BE2C (cell line): ENCODE measurements around the gene PGS1.

Source experiments
- DNase-seq: peaks from one replicate; pipeline ENCODE4 v3.0.0-alpha.2; 2020
- H3K27me3 ChIP-seq: fragments of 250-450 bp; sonication (Bioruptor Pico); 2 replicates; pipeline ENCODE4 v1.5.1; 2020; ENCODE audit warnings: mild to moderate bottlenecking
- H3K36me3 ChIP-seq: fragments of 250-450 bp; sonication (Bioruptor Pico); 2 replicates; pipeline ENCODE4 v1.5.1; 2020; ENCODE audit warnings: mild to moderate bottlenecking
- H3K4me1 ChIP-seq: fragments of 250-450 bp; sonication (Bioruptor Pico); 2 replicates; pipeline ENCODE4 v1.5.1; 2020
- H3K4me3 ChIP-seq: 2 replicates; pipeline ENCODE4 v1.5.1; 2011; ENCODE audit warnings: low read depth, low read length
- H3K9me3 ChIP-seq: fragments of 250-450 bp; sonication (Bioruptor Pico); 2 replicates; pipeline ENCODE4 v1.5.1; 2020
- TF ChIP-seq, protein P1 (sequence below): IDR thresholded peaks from 2 replicates; pipeline ENCODE4 v1.5.1; 2012; ENCODE audit warnings: mild to moderate bottlenecking, low read depth, low read length

Gene PGS1

DNA sequence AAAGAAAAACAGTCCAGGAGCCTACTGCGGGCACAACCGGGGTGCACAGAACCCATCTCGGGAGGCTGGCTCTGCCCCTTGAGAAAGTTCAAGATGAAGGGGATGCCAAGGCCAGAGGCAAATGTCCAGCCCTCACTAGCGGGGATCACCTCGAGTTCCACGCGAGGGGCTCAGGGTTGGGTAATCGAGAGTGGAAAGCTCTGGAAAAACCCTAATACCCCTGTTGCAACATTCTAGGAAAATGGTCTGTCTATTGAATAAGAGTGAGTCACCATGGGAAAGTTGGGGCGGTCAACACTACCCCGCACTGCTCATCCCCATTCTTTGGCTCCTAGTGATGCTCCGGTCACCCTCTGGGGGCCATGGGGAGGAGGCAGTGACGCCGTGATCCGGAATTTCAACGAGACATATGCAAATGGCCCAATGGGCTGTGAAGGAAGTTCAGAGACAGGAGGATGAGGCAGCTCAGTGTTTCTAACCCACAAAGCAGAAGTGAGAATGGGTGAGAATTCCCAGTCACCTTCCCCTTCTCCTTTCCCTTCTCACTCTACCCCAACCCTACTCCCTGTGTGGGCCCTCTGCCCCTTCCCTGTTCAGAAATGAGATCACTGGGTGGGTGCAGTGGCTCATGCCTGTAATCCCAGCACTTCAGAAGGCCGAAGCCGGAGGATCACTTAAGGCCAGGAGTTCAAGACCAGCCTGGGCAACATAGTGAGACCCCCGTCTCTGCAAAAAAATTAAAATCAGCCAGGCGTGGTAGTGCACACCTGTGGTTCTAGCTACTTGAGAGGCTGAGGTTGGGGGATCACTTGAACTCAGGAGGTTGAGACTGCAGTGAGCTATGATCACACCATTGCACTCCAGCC is 41.0 kb upstream of the PGS1 start:
- Histone ChIP-seq H3K4me3 (no peak overlapping the region), H3K36me3 (no peaks in the 10 kb centered on the region), H3K9me3 (no peaks in the 10 kb centered on the region), H3K27me3 (no peaks in the 10 kb centered on the region), H3K4me1 (no peaks in the 10 kb centered on the region)
- DNase-seq = no peak
- TF ChIP-seq, protein P1, sequence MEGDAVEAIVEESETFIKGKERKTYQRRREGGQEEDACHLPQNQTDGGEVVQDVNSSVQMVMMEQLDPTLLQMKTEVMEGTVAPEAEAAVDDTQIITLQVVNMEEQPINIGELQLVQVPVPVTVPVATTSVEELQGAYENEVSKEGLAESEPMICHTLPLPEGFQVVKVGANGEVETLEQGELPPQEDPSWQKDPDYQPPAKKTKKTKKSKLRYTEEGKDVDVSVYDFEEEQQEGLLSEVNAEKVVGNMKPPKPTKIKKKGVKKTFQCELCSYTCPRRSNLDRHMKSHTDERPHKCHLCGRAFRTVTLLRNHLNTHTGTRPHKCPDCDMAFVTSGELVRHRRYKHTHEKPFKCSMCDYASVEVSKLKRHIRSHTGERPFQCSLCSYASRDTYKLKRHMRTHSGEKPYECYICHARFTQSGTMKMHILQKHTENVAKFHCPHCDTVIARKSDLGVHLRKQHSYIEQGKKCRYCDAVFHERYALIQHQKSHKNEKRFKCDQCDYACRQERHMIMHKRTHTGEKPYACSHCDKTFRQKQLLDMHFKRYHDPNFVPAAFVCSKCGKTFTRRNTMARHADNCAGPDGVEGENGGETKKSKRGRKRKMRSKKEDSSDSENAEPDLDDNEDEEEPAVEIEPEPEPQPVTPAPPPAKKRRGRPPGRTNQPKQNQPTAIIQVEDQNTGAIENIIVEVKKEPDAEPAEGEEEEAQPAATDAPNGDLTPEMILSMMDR = no peak

DNA sequence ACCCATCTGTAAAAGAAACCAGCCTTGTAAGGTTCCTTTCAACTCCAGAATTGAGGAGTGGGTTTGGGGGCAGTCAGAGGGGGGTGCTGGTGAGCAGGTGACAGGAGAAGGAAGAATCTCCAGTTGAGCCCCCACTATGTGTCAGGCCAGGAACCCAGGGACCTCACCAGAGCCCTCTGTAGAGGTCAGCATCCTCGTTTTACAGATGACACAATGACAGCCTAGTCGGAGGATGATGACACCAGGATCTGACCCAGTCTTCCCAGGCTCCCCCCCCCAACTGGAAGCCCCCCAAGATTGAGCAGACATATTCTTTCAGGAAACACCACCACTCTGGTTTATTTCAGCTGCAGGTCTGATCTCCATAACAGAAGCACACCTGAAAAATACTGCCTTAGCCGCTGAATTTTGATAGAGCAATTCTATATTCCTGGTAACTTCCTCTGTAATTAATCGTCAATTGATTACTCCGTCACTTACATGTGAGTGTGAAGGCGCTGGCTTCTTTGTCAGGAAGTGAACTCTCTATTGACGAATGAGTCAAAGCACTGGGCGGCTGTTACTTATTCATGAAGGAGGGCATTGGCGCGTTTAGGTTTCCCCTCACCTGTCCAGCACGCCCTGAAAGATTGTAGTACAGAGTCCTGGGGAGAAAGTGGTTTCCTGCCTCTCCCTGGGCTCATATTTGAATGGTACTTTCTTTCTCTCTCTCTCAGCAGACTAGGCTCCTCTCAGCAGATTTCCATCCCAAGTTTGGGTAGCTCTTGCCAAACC is 39.8 kb upstream of the PGS1 start:
- H3K4me1 ChIP-seq = no peaks in the 10 kb centered on the region
- H3K4me3 ChIP-seq = no peak overlapping the region
- DNase-seq = no peak

DNA sequence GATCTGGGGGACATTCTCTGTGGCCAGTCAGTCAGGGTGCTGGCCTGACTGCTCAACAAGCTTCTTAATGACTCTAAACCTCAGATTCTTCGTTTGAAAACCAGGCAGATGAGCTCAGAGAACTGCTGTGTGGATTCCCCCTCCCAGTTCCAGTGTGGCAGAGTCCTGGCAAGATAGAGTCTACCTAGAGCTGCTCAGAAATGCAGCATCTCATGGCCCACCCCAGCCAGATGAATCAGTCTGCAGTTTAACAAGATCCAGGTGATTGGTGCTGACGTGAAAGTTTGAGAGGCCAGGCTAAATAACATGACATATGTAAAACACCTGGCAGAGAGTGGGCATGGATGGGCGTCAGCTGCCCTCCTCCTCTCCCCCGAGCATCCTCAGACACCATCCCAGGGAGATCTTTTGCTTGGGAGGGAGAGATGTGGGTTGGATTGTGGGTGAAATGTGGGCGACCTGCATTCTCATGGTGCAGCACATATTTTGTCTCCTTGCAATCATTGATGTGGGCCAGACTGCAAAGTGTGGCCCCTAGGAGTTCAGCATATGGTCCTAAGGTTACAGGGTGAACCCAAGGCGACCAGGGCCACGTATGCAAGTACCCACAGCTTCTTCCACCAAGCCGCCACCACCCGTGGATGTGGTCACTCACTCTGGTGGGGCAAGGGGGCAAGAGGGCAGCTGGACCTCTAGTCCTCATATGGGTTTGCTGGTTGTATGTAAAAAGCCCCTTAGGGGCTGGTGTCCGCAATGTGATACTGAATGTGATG is 38.1 kb upstream of the PGS1 start:
- DNase-seq = no peak
- TF ChIP-seq, protein P1 = no peak
- Histone ChIP-seq H3K4me1 (no peaks in the 10 kb centered on the region), H3K9me3 (no peaks in the 10 kb centered on the region), H3K27me3 (no peaks in the 10 kb centered on the region), H3K4me3 (no peak overlapping the region), H3K36me3 (no peaks in the 10 kb centered on the region)

More for the DNA sequence above, 39.8 kb upstream of the PGS1 start:
- TF ChIP-seq, protein P1 = no peak
- H3K9me3 ChIP-seq = no peaks in the 10 kb centered on the region
- H3K27me3 ChIP-seq = no peaks in the 10 kb centered on the region
- no peaks in the 10 kb centered on the region for H3K36me3 ChIP-seq

DNA sequence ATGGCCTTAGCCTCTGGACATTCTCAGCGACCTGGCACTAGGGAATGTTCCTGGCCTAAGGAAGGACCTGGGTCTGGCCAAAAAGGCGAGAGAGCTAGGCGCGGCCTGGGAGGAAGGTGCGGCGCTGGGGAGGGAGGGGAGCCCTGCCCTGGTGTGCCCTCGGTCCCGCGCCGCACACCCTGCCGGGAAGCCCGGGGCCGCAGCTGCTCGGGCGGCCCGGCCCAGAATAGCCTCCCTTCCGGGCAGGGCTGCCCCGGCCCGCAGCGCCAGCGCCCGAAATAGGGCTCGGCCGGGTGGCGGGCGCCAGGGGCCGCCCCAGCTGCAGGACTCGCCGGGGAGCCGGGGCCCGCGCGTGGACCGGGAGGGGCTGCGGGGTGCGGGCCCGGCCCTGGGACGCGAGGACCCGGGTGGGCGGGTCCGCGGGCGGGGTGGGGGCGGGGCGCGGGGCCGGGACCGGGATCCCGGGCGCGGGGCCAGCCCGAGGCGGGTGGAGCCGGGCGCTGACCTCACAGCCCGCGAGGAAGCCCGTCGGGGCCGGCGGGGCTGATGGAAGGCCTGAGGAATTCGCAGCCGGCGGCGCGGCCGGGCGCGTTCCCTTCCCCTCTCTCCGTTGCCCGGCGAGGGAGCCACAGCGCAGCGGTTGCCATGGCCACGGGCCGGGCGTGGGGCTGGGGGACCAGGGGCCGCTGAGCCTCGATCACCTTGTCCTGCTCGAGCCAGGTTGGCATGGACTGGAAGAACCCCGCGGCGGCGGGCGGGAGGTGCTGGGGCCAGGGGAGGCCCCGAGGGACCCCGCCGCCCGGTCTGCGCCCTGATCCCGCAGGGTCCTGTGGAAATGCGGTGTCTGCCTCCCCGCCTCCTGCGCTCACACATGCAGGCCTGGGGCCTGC is 36.6 kb upstream of the PGS1 start:
- Histone ChIP-seq H3K4me1 (no peaks in the 10 kb centered on the region), H3K9me3 (no peaks in the 10 kb centered on the region), H3K27me3 (no peaks in the 10 kb centered on the region), H3K36me3 (no peaks in the 10 kb centered on the region), H3K4me3 (peak overlapping the region; percentile 50)
- TF ChIP-seq, protein P1 = no peak
- peak; percentile 62 for DNase-seq

DNA sequence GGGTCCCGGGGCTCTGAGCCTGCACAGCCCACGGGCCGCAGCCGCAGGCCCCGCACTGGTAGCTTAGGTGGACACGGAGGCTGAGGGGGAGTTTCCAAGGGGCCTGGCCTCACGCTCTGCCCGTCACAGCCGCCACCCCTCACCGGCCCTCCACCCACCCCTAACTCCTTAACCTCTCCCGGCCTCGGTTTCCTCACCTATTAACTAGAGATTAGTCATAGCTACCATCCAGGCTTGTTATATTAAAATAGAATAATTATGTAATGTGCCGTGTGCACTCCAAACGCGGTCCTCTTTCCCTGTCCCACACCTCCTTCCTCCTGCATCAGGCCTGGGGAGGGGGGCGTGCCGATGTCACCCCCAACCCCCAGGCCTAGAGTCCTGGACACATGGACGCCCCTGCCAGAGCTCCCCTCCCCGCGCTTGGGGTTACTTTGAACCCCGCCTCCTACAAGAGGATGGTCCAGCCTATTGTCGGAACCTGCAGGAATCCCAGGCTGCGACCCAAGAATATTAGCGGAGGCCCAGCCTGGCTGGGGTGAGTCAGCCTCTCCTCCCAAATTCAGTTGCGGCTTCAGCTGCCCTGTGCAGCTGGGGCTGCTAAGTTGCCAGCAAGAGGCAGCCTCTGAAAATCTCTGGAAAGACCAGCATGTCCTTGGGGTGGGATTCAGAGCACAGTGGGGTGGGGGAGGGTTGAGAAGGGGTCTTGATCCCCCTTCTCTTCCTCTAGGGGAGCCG is 35.8 kb upstream of the PGS1 start:
- no peak for DNase-seq
- Histone ChIP-seq H3K4me1 (no peaks in the 10 kb centered on the region), H3K9me3 (no peaks in the 10 kb centered on the region), H3K27me3 (no peaks in the 10 kb centered on the region), H3K4me3 (peak overlapping the region; percentile 50), H3K36me3 (no peaks in the 10 kb centered on the region)
- TF ChIP-seq, protein P1 = no peak
